Epithelial cell of esophagus (primary cell): ENCODE data around the gene SHTN1.

Source experiments
- DNase-seq: peaks from one replicate; pipeline ENCODE4 v3.0.0; 2010; ENCODE audit warnings: low read depth
- H3K4me3 ChIP-seq: 2 replicates; pipeline ENCODE4 v1.5.1; 2011; ENCODE audit warnings: mild to moderate bottlenecking, low read length, control low read depth
- TF ChIP-seq, protein P1 (sequence below): IDR thresholded peaks from 2 replicates; pipeline ENCODE4 v1.5.1; 2011; ENCODE audit warnings: low read depth, mild to moderate bottlenecking, low read length, control low read depth, inconsistent platforms; ENCODE audit not compliant: insufficient read depth; ENCODE audit errors: missing control alignments

The SHTN1 gene

GRCh38 chr10:116995648-116996047 is 9.3 kb downstream of the SHTN1 start:
- TF ChIP-seq, protein P1, sequence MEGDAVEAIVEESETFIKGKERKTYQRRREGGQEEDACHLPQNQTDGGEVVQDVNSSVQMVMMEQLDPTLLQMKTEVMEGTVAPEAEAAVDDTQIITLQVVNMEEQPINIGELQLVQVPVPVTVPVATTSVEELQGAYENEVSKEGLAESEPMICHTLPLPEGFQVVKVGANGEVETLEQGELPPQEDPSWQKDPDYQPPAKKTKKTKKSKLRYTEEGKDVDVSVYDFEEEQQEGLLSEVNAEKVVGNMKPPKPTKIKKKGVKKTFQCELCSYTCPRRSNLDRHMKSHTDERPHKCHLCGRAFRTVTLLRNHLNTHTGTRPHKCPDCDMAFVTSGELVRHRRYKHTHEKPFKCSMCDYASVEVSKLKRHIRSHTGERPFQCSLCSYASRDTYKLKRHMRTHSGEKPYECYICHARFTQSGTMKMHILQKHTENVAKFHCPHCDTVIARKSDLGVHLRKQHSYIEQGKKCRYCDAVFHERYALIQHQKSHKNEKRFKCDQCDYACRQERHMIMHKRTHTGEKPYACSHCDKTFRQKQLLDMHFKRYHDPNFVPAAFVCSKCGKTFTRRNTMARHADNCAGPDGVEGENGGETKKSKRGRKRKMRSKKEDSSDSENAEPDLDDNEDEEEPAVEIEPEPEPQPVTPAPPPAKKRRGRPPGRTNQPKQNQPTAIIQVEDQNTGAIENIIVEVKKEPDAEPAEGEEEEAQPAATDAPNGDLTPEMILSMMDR: no peak
- no peak overlapping the region for H3K4me3 ChIP-seq
- no peak for DNase-seq

GRCh38 chr10:116994113-116994890 is 10.7 kb downstream of the SHTN1 start:
- TF ChIP-seq, protein P1: no peak
- no peak for DNase-seq

GRCh38 chr10:116993610-116994009 is 11.4 kb downstream of the SHTN1 start:
- TF ChIP-seq, protein P1: no peak
- no peak overlapping the region for H3K4me3 ChIP-seq
- DNase-seq: no peak

More at GRCh38 chr10:116994113-116994890, 10.7 kb downstream of the SHTN1 start:
- no peak overlapping the region for H3K4me3 ChIP-seq

DNA sequence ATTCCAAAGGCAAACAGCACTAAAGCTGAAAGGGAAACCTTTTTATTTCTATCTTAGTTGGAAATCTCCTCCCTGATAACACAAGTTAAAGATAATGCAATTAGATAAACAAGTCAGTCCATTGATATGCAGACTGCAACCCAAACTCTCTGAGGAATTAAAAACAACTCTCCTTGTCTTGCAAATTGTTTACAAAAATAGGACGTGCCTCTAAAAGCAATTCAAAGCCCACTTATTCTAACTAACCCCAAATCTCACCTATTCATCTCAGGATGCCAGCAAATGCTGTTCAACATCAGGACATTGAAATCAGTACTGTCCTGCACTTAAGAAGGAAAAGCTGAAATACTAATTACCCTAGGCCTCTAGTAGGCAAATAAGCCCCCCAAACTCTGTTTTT is 12.8 kb downstream of the SHTN1 start:
- H3K4me3 ChIP-seq: no peak overlapping the region
- DNase-seq: no peak
- TF ChIP-seq, protein P1: no peak

DNA sequence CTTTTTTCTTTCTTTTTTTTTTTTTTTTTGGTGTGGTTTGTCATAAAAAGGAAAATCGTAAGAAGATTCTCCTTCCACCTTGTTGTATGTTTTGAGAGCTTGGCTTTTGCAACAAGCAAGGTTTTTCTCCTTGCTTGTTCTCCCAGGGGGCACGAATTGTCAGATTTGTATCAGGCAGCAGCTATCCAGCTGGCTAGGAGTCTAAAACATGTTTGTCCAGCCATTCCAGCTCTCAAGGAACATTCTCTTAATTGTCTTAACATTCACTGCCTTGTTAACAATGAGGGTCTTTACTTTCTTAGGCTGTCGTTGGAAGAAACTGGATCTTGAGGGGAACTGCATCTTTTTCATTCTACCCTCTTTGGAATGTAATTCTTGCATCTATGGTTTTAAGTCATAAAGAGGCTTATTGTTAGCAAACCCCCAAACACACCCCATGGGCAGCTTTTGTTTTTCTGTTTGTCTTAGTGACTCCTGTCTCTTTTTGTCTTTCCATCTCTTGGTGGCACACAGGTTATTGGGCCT is 14.6 kb downstream of the SHTN1 start:
- DNase-seq: no peak
- TF ChIP-seq, protein P1: no peak
- no peak overlapping the region for H3K4me3 ChIP-seq

DNA sequence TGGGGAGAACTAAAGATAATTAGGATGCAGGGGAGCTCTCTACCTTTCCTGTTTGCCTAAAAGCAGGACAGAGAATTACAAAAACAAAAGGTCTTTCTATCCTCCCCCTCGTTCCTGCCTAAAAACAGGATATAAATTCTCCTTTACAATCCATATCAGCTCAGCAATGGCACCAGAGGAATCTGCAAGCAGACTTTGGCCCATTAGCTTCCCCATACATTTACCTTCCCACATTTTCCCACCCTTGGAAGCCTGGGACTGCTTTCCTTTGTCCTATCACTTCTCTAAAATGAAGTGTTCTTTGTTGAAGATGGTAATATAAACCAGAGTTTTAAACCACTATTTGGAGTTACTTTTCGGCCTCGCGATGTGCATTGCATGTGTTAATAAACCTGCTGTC is 15.5 kb downstream of the SHTN1 start:
- no peak overlapping the region for H3K4me3 ChIP-seq
- TF ChIP-seq, protein P1: no peak
- no peak for DNase-seq

GRCh38 chr10:116988311-116988710 is 16.7 kb downstream of the SHTN1 start:
- TF ChIP-seq, protein P1: no peak
- no peak for DNase-seq
- H3K4me3 ChIP-seq: no peak overlapping the region
